A172 (cell line): ENCODE results near the gene APAF1. TPM values are rescaled to one million over a fixed set of nuclear protein-coding genes. Genes with fewer than 3 reads are reported as not detected.

Experiments used
- DNase-seq: peaks from one replicate; pipeline ENCODE4 v3.0.0-alpha.2; 2015; ENCODE audit warnings: low spot score
- total RNA-seq: library from RNA; depleted of rRNA; stranded (reverse); fragments of >200 nt; shearing (Covaris generic); gene quantifications from 2 replicates; pipeline ENCODE4 v1.2.3, GENCODE V29; 2014; rRNA removed

Gene APAF1
- total RNA-seq, 1 experiment from 2014 or later: 16.3 TPM

DNA sequence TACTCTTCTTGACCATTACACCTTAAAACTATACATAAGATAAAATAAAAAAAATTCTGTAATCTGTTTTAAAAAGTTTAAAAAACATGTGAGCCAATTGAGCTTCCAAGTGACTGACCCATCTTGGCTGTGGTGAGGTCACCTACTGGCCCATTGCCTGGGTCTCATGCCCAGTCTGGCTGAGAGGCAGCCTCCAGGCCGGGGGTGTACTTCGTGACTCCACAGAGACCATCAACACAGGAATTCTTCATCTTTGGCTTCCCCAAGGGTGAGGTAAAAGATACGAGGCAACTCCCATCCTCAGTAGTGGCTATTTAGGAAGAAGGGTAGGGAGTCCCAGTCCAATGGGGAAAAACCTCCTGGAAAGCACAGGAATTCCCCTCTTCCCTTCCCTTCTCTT is 113.2 kb downstream of the APAF1 start:
- peak; percentile 26 for DNase-seq

DNA sequence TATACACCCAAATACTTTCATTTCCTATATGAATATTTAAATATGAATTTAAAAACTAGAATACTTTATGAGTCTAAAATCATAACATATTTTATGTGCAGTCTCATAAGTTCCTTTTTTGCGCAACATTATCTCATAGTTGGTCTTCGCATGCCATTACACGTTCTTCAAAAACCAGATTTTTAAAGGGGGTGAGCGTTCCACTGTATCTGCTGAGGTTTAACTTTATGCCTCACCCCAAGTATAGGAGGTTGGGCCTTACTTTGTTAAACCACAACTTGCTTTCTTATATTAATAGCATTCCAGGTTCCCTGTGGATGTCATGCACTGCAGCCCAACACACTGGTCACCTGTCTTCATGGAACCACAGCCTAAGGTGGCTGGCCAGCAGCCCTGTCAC is 118.6 kb downstream of the APAF1 start:
- DNase-seq: no peak

DNA sequence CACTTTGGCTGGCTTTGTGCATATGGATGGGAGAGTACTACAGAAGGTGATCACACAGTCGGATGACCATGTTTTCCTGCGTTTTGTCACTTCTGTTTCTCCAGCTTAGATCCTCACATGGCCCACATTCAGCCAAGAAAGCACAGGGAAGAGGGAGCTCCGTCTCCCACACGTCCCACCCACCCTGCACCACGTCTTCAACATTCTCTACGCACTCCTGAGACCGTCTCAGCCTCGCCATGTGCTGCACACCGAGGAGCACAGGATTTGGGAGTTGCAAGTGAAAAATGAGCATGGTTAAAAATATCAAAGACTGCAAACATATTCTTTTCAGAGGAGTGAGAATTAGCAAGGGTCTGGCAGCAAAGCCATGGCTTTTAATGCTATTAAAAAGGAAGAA is 122.2 kb downstream of the APAF1 start:
- no peak for DNase-seq

DNA sequence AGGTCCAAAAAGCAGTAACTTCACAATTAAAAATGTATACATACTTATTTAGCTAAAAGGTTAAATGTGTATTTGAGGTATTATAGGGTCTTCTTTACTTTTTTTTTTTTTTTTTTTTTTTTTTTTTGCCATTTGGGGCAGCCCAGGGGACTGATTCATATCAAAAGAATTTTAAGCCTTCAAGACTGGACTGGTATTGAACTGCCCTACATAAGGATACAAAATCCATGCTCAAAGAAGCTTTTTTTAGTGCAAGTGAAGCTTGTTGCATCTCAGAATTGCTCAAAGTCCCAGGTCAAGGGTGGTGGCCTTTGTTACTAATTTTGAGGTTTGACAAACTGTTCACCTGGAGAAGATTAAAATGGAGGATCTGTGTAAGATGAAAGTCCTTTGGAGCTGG is 124.0 kb downstream of the APAF1 start:
- no peak for DNase-seq

DNA sequence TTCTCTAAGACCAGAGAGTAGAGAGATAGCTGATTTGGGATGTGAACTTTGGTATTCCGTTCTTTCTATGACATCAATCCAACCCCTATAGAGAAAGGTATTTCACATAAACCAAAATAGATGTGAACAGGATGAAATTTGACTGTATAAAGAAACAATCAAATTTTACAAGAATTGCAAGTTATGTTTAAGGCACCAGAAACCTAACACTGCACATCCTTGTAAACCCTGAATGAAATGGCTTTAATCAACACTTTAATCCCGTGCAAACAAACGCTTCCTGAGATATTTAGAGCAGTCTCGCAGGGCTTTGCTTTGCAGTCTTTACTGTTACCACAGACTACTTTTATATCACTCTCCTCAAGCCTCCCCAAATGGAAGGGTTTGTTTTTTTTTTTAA is 125.1 kb downstream of the APAF1 start:
- no peak for DNase-seq

DNA sequence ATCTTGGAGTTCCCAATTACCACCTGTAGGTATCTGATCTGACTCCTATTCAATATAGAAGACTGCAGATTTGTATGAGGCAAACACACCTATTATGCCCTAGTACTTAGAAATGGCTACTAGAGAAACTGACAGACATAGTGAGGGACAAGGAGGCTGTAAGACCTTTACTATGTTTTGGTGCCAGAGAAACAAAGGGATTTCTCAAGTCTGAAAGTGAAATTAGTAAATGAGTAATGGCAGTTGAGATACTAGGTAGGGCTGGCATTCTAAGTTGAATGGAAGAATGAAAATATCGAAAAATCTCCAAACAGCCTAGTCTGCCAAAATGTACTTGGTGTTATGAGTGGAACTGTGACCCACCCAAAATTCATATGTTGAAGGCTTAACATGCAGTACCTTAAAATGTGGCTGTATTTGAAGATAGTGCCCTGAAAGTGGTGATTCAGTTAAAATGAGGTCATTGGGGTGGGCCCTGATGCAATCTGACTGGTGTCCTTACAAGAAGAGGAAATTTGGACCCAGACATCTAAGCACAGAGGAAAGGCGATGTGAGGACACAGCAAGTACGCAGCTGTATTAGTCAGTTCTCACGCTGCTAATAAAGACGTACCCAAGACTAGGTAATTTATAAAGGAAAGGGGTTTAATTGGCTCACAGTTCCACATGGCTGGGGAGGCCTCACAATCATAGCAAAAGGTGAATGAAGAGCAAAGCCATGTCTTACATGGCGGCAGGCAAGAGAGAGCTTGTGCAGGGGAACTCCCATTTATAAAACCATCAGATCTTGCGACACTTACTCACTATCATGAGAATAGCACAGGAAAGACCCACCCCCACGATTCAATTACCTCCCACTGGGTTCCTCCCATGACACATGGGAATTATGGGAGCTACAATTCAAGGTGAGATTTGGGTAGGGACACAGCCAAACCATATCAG is 127.0 kb downstream of the APAF1 start:
- no peak for DNase-seq

DNA sequence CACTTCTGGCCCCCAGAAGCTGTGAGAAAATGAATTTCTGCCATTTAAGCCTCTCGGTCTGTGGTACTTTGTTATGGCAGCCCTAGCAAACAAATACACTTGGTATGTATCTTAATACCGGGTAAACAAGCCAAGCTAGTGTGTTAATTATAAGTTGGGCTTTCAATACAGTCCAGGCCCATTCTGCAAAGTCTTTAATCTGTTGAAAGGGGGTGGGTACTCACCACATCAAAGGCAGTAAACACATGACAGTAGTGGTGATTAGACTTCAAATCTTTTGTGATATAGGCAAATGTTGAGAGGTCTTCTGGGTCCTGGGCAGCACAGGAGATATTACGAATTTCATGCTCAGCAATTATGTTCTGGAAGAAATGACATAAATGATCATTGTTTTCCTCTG is 127.7 kb downstream of the APAF1 start:
- no peak for DNase-seq

DNA sequence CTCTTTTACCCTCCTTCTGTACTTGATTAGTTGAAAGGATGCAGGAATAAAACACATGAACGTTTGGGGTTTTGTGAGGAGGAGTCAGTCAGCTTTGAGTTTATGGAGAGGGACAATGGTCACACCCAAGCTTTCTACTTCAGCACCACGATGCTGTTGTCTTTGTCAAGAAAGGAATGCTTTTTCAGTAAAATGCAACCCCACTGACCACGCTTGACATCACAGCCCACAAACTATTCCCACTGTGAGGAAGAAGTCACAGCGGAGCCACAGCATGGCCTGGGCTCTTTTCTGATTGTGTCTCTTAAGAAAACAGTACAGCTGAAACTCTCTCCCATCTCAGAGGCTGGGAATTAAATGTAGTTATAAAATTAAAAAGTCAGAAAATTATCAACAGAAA is 135.2 kb downstream of the APAF1 start:
- peak; percentile 4 for DNase-seq

DNA sequence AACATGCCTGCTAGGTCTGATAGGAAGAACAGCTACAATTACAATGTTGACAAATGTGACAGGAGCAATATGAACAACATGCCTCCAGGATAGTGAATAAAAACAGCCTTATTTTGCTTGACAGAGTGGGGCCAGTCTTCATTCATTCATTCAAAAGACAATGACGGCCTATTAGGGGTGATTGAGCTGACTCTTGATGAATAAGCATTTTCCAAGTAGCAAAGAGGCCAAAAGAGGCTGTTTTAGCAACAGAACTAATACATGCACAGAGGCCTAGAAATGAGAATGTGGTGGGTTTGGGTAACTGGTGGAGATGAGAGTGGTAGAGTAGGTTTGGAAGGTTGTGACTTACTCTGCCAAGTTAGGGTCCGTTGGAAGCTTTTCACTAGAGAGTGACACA is 138.3 kb downstream of the APAF1 start:
- no peak for DNase-seq

Other genes with a start within 250 kb of the APAF1 start
- gene TMPO, start 129.7 kb upstream of the APAF1 start, total RNA-seq: 235 and 265 TPM in 2 replicates
- 792 and 794 TPM in 2 replicates for gene SLC25A3, start 51.6 kb upstream of the APAF1 start, total RNA-seq
- 86.7 and 120 TPM in 2 replicates for gene IKBIP, start 502 bp upstream of the APAF1 start, total RNA-seq